H4 (cell line): ENCODE results near the gene BPIFB3. TPM values are rescaled to one million over a fixed set of nuclear protein-coding genes. Genes with fewer than 3 reads are reported as not detected.
"Not testable (repeated sequence)": the region's sequence is repeated elsewhere in the genome, so short reads cannot be mapped to it uniquely, and the experiment has no call there.

Experiments
- DNase-seq: peaks from one replicate; pipeline ENCODE4 v3.0.0-alpha.2; 2015; ENCODE audit warnings: low spot score
- total RNA-seq: library from RNA; depleted of rRNA; stranded (reverse); fragments of >200 nt; shearing (Covaris generic); gene quantifications from 2 replicates; pipeline ENCODE4 v1.2.3, GENCODE V29; 2014; rRNA removed

Gene BPIFB3
- total RNA-seq, 1 experiment from 2014 or later, result not detected

DNA sequence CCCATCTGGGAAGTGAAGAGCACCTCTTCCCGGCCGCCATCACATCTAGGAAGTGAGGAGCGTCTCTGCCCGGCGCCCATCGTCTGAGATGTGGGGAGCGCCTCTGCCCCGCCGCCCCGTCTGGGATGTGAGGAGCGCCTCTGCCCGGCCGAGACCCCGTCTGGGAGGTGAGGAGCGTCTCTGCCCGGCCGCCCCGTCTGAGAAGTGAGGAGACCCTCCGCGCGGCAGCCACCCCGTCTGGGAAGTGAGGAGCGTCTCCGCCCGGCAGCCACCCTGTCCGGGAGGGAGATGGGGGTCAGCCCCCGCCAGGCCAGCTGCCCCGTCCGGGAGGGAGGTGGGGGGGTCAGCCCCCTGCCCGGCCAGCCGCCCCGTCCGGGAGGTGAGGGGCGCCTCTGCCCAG lies 61.8 kb downstream of the BPIFB3 start:
- DNase-seq, result not testable (repeated sequence)

DNA sequence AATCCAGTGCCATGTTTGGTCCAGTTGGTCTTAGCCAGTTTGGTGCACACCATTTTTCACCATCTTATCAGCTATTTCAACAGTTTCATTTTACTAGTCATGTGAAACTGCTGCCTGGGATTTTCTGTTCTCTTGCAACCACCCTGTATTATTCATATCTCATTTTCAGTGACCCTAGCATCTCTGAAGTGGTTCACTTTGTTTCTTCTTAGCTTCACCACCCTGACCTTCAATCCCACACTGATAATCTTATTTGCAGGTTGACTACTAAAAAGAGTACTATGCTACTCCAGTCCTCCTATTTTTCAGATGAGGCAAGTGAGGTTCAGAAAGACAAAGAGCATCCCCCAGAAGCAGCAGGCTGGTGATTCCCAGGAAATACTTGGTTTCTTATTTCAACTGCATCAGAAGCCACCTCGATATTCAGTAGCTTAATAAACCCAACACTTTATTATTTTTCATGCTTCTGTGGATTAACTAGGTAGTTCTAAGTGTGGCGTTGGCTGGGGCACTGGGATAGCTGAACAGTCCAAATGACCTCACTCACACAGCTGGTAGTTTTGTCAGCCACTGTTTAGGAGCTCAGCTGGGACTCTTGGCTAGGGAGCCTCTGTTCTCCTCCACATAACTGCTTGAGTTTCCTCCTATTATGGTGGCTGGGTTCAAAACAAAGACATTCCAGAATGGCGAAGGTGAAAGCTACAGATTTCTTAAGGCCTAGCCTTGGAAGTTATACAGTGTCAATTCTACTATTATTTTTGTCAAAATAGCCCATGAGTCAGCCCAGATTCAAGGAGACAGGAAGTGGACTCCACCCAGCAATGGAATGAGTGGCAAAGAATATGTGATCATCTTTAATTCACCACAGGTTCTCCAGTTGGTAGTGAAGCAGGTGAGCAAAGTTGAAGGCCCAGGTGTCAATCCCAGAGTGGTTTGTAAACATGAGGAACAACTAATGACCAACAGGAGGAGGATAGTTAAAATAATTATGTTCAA lies 66.3 kb downstream of the BPIFB3 start:
- no peak for DNase-seq

DNA sequence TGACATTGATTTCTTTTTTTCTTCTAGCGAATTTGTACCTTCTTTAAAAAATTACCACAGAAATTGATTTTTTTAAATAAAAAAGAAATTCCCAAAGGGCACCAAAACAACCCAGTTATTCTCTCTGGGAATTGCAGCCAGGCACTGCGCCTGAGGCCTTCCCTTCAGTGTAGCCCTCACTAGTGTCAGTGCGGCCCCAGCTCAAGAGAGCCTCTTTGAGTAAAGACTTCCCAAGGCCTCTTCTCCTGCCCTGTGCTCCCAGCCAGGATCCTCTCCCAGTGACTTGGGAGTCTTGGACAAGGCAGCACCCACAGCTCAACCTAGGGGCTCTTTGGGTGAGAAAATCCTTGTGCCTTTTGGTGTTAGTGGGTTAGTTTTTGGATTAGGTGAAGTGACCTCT lies 67.2 kb downstream of the BPIFB3 start:
- no peak for DNase-seq

- DNase-seq, result not testable (repeated sequence)
Measured at GRCh38 chr20:33122297-33122696, 68.6 kb downstream of the BPIFB3 start.

Other genes with a start within 250 kb of the BPIFB3 start
- gene MAPRE1, start 233.9 kb upstream of the BPIFB3 start, total RNA-seq, result 112 and 119 TPM in 2 replicates
- gene EFCAB8, start 195.0 kb upstream of the BPIFB3 start, total RNA-seq, result 0.04 TPM in 1 of 2 replicates, not detected in the other
- not detected in 2 replicates for gene SUN5, start 49.5 kb upstream of the BPIFB3 start, total RNA-seq
- not detected in 2 replicates for gene BPIFB2, start 46.2 kb upstream of the BPIFB3 start, total RNA-seq
- not detected in 2 replicates for gene BPIFB6, start 22.3 kb upstream of the BPIFB3 start, total RNA-seq
- not detected in 2 replicates for gene BPIFB4, start 25.7 kb downstream of the BPIFB3 start, total RNA-seq
- gene BPIFA2, start 114.3 kb downstream of the BPIFB3 start, total RNA-seq, result not detected in 2 replicates
- gene BPIFA3, start 163.4 kb downstream of the BPIFB3 start, total RNA-seq, result not detected in 2 replicates
- gene BPIFA1, start 182.1 kb downstream of the BPIFB3 start, total RNA-seq, result not detected in 2 replicates
- 0.56 and 0.76 TPM in 2 replicates for gene BPIFB1, start 229.3 kb downstream of the BPIFB3 start, total RNA-seq